A673 (cell line): ENCODE results near the gene ARHGAP32. TPM values are rescaled to one million over a fixed set of nuclear protein-coding genes. Genes with fewer than 3 reads are reported as not detected.
A peak's percentile ranks its signal among the peaks of the same experiment; 100 is the strongest.

ENCODE experiments used
- Bru-seq: library from RNA; stranded (reverse); fragments of 400-500 nt; gene quantifications from one replicate; lab custom pipeline; 2021; lab: Mats Ljungman, UMichigan
- BruChase-seq, 2 experiments: library from RNA; stranded (reverse); fragments of 400-500 nt; gene quantifications; one replicate each; lab custom pipeline; 2021; lab: Mats Ljungman, UMichigan
- BruUV-seq: library from RNA; stranded (reverse); fragments of 400-500 nt; replicated peaks from 2 replicates; lab custom pipeline; 2021; lab: Mats Ljungman, UMichigan
- CTCF ChIA-PET: fragments of 300-600 bp; sonication (Branson Sonifier 250); formaldehyde crosslinking; loops from one replicate; lab custom pipeline; 2022; ENCODE audit warnings: antibody characterized with exemption; lab: Charles Lee
- POLR2A ChIA-PET: fragments of 300-600 bp; sonication (Branson Sonifier 250); formaldehyde crosslinking; loops from one replicate; lab custom pipeline; 2022; ENCODE audit warnings: antibody characterized with exemption; ENCODE audit not compliant: low non-redundant PET; lab: Charles Lee
- DNase-seq: peaks from one replicate; pipeline ENCODE4 v3.0.0-alpha.2; 2015; ENCODE audit warnings: low spot score
- H3K27ac ChIP-seq: fragments of 200-600 bp; sonication (generic); 2 replicates; pipeline ENCODE4 v1.5.1; 2016; ENCODE audit warnings: mixed run types, low read depth, mild to moderate bottlenecking, mixed read lengths, antibody characterized with exemption, low read length; ENCODE audit not compliant: poor library complexity, severe bottlenecking
- H3K27me3 ChIP-seq: fragments of 200-600 bp; sonication (generic); replicated peaks from 2 replicates; pipeline ENCODE4 v1.6.1; 2017; ENCODE audit warnings: mixed run types, low read depth, mild to moderate bottlenecking, mixed read lengths, antibody characterized with exemption, low read length; ENCODE audit not compliant: insufficient read depth, poor library complexity
- H3K36me3 ChIP-seq: fragments of 200-600 bp; sonication (generic); 2 replicates; pipeline ENCODE4 v1.6.1; 2016; ENCODE audit warnings: mixed run types, mild to moderate bottlenecking, mixed read lengths, antibody characterized with exemption, low read length; ENCODE audit not compliant: insufficient read depth, poor library complexity, severe bottlenecking
- H3K4me1 ChIP-seq: fragments of 200-600 bp; sonication (generic); 2 replicates; pipeline ENCODE4 v1.6.1; 2017; ENCODE audit warnings: mixed run types, mild to moderate bottlenecking, mixed read lengths, antibody characterized with exemption, low read length; ENCODE audit not compliant: insufficient read depth, poor library complexity, severe bottlenecking
- H3K4me3 ChIP-seq: fragments of 200-600 bp; sonication (generic); 2 replicates; pipeline ENCODE4 v1.5.1; 2016; ENCODE audit warnings: low read depth, mixed run types, mild to moderate bottlenecking, mixed read lengths, low read length; ENCODE audit not compliant: poor library complexity, severe bottlenecking
- H3K9me3 ChIP-seq: fragments of 200-600 bp; sonication (generic); 2 replicates; pipeline ENCODE4 v1.6.1; 2016; ENCODE audit warnings: mixed run types, low read depth, mild to moderate bottlenecking, mixed read lengths, antibody characterized with exemption, low read length; ENCODE audit not compliant: poor library complexity, severe bottlenecking
- EZH2 ChIP-seq: fragments of 200-600 bp; sonication (generic); IDR thresholded peaks from 2 replicates; pipeline ENCODE4 v1.6.1; 2017; ENCODE audit warnings: borderline replicate concordance, low read depth, mild to moderate bottlenecking, mixed read lengths, antibody characterized with exemption, low read length; ENCODE audit not compliant: poor library complexity, severe bottlenecking
- intact Hi-C: fragments of 100-400 bp; cut with micrococcal nuclease; formaldehyde crosslinking; loops from one replicate; pipeline ENCODE4 v1.10.0; 2022; ENCODE audit not compliant: unreplicated experiment
- long read RNA-seq: library from polyadenylated mRNA; stranded (forward); transcript quantifications from one replicate; pipeline ENCODE4 v2.0.0, GENCODE V29; 2022
- total RNA-seq: library from RNA; stranded (reverse); gene quantifications from 2 replicates; pipeline ENCODE4 v1.2.3, GENCODE V29; 2021
- TF ChIP-seq, protein P1 (sequence below): fragments of 300-800, 200-600 bp; sonication (generic); conservative IDR thresholded peaks from 2 replicates; pipeline ENCODE4 v1.5.1; 2017; ENCODE audit warnings: low read depth, mild to moderate bottlenecking, antibody characterized with exemption, low read length, moderate library complexity, mixed read lengths

ARHGAP32 gene
- 42.8 and 46.8 TPM in 2 replicates for total RNA-seq
- percentile 91 among the genes with signal in this experiment for Bru-seq, nascent RNA
- percentile 85 among the genes with signal in this experiment for BruChase-seq, experiment 1, labeled RNA remaining after a 2-hour chase
- BruChase-seq, experiment 2, labeled RNA remaining after a 6-hour chase = percentile 73 among the genes with signal in this experiment
- long read RNA-seq, partial matches to known transcripts = 6 of 21 reads
- long read RNA-seq, other reads (novel, unspliced or antisense) = 15 of 21 reads

DNA sequence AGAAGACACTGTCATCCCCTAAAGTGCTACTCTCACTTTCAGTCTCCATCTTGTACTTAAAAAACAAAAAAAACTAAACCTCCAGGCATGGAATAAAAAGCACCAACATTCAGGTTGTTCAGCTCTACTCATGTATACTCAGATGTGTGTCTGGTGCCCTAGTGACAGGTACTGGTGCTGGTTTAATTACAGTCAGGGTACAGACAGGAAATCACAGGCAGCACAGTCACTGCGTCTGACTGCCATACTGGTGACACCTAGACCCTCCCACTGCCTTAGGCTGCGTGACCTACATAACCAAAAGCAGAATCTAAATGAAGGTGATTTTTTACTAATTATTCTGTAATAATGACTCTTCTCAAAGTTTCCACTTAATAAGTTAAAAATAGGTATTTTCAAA lies at the start of gene ARHGAP32:
Gene ARHGAP32 (minus strand): TSS at position 176 of the 400 bp plus-strand sequence. CDS start 127 bp downstream, at position 49.
- H3K4me1 ChIP-seq = peaks cover 5% of the 10 kb centered on the region
- ChIA-PET POLR2A (no interaction called here), CTCF (no interaction called here)
- H3K4me3 ChIP-seq = no peak within 1 kb of the TSS
- no peak for DNase-seq
- H3K27ac ChIP-seq = no peak within 1 kb of the TSS
- BruUV-seq = no TSS peak
- no peaks in the 10 kb centered on the region for H3K9me3 ChIP-seq
- no peaks in the 10 kb centered on the region for H3K27me3 ChIP-seq
- intact Hi-C loops = no loop called here
- TF ChIP-seq EZH2 = no peak
- TF ChIP-seq, protein P1, sequence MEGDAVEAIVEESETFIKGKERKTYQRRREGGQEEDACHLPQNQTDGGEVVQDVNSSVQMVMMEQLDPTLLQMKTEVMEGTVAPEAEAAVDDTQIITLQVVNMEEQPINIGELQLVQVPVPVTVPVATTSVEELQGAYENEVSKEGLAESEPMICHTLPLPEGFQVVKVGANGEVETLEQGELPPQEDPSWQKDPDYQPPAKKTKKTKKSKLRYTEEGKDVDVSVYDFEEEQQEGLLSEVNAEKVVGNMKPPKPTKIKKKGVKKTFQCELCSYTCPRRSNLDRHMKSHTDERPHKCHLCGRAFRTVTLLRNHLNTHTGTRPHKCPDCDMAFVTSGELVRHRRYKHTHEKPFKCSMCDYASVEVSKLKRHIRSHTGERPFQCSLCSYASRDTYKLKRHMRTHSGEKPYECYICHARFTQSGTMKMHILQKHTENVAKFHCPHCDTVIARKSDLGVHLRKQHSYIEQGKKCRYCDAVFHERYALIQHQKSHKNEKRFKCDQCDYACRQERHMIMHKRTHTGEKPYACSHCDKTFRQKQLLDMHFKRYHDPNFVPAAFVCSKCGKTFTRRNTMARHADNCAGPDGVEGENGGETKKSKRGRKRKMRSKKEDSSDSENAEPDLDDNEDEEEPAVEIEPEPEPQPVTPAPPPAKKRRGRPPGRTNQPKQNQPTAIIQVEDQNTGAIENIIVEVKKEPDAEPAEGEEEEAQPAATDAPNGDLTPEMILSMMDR = no peak
- no peaks in the 10 kb centered on the region for H3K36me3 ChIP-seq

DNA sequence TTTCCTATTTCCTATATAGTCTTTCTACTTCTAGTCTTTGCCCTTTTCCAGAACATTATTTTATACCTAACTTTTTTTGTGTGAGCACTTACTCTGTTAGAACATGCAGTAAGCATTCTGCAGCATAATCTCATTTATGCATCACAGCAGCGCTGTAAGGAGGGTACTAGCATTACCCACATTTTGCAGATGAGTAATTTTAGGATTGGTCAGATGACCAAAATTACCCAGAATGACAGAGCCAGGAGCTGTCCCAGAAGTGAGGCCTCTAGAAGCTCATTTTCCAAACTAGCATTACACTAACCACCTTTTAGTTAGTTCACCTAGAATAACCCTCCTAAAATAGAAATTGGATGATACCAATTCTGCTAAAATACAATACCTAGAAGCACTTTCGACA lies 47.1 kb upstream of the ARHGAP32 start:
- no peak for DNase-seq
- no peak overlapping the region for H3K4me3 ChIP-seq
- TF ChIP-seq EZH2 = no peak
- TF ChIP-seq, protein P1 = no peak
- H3K9me3 ChIP-seq = peaks cover 5% of the 10 kb centered on the region
- no TSS peak for BruUV-seq
- no peaks in the 10 kb centered on the region for H3K27me3 ChIP-seq
- POLR2A ChIA-PET = no interaction called here
- intact Hi-C loops = no loop called here
- no peaks in the 10 kb centered on the region for H3K36me3 ChIP-seq
- H3K27ac ChIP-seq = no peak overlapping the region
- CTCF ChIA-PET = no interaction called here
- peaks cover 3% of the 10 kb centered on the region for H3K4me1 ChIP-seq

DNA sequence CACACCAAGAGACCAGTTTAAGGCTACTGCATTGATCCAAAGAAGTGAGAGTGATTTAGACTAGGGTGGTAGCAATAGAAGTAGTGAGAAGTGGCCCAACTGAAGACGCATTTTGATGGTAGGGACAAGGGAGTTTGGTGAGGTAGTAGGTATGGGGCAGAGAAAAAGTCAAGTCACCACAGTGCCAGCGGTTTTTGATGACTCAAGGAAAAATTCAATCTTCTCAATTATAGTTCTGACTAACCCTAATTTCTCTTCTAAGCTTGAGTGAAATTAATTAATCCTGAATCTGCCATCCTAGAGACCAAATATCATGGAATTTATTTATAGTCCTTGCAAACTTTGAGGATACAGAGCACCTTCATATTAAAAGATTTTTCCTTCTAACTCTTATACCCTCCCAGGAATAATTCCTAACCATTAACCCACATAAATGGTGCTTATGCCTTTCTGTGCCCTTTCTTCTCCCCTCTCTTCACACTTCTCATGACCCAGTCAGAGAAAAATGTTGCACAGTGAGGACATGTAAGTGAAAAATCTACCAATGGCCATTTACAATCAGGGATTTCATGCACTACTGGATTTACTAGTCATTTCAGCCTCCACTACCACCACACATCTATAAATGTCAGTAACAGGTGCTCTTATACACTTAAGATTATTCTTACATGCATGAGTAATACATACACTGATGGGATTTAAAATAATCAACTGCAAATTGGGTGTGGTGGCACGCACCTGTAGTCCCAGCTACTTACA lies 45.9 kb upstream of the ARHGAP32 start:
- Histone ChIP-seq H3K36me3 (no peaks in the 10 kb centered on the region), H3K4me1 (peaks cover 3% of the 10 kb centered on the region), H3K9me3 (peaks cover 5% of the 10 kb centered on the region), H3K27me3 (no peaks in the 10 kb centered on the region), H3K27ac (no peak overlapping the region), H3K4me3 (no peak overlapping the region)
- intact Hi-C loops = no loop called here
- CTCF ChIA-PET = no interaction called here
- POLR2A ChIA-PET = no interaction called here
- TF ChIP-seq, protein P1 = no peak
- no peak for TF ChIP-seq EZH2
- no TSS peak for BruUV-seq
- no peak for DNase-seq
